A673 (cell line): ENCODE data around the gene HS3ST3A1. TPM values are rescaled to one million over a fixed set of nuclear protein-coding genes. Genes with fewer than 3 reads are reported as not detected.

Experiments
- BruUV-seq: library from RNA; stranded (reverse); fragments of 400-500 nt; replicated peaks from 2 replicates; lab custom pipeline; 2021; lab: Mats Ljungman, UMichigan
- CTCF ChIA-PET: fragments of 300-600 bp; sonication (Branson Sonifier 250); formaldehyde crosslinking; loops from one replicate; lab custom pipeline; 2022; ENCODE audit warnings: antibody characterized with exemption; lab: Charles Lee
- POLR2A ChIA-PET: fragments of 300-600 bp; sonication (Branson Sonifier 250); formaldehyde crosslinking; loops from one replicate; lab custom pipeline; 2022; ENCODE audit warnings: antibody characterized with exemption; ENCODE audit not compliant: low non-redundant PET; lab: Charles Lee
- DNase-seq: peaks from one replicate; pipeline ENCODE4 v3.0.0-alpha.2; 2015; ENCODE audit warnings: low spot score
- H3K27ac ChIP-seq: fragments of 200-600 bp; sonication (generic); 2 replicates; pipeline ENCODE4 v1.5.1; 2016; ENCODE audit warnings: mixed run types, low read depth, mild to moderate bottlenecking, mixed read lengths, antibody characterized with exemption, low read length; ENCODE audit not compliant: poor library complexity, severe bottlenecking
- H3K27me3 ChIP-seq: fragments of 200-600 bp; sonication (generic); replicated peaks from 2 replicates; pipeline ENCODE4 v1.6.1; 2017; ENCODE audit warnings: mixed run types, low read depth, mild to moderate bottlenecking, mixed read lengths, antibody characterized with exemption, low read length; ENCODE audit not compliant: insufficient read depth, poor library complexity
- H3K36me3 ChIP-seq: fragments of 200-600 bp; sonication (generic); 2 replicates; pipeline ENCODE4 v1.6.1; 2016; ENCODE audit warnings: mixed run types, mild to moderate bottlenecking, mixed read lengths, antibody characterized with exemption, low read length; ENCODE audit not compliant: insufficient read depth, poor library complexity, severe bottlenecking
- H3K4me1 ChIP-seq: fragments of 200-600 bp; sonication (generic); 2 replicates; pipeline ENCODE4 v1.6.1; 2017; ENCODE audit warnings: mixed run types, mild to moderate bottlenecking, mixed read lengths, antibody characterized with exemption, low read length; ENCODE audit not compliant: insufficient read depth, poor library complexity, severe bottlenecking
- H3K4me3 ChIP-seq: fragments of 200-600 bp; sonication (generic); 2 replicates; pipeline ENCODE4 v1.5.1; 2016; ENCODE audit warnings: low read depth, mixed run types, mild to moderate bottlenecking, mixed read lengths, low read length; ENCODE audit not compliant: poor library complexity, severe bottlenecking
- H3K9me3 ChIP-seq: fragments of 200-600 bp; sonication (generic); 2 replicates; pipeline ENCODE4 v1.6.1; 2016; ENCODE audit warnings: mixed run types, low read depth, mild to moderate bottlenecking, mixed read lengths, antibody characterized with exemption, low read length; ENCODE audit not compliant: poor library complexity, severe bottlenecking
- CTCF ChIP-seq: fragments of 300-800, 200-600 bp; sonication (generic); conservative IDR thresholded peaks from 2 replicates; pipeline ENCODE4 v1.5.1; 2017; ENCODE audit warnings: low read depth, mild to moderate bottlenecking, antibody characterized with exemption, low read length, moderate library complexity, mixed read lengths
- EZH2 ChIP-seq: fragments of 200-600 bp; sonication (generic); IDR thresholded peaks from 2 replicates; pipeline ENCODE4 v1.6.1; 2017; ENCODE audit warnings: borderline replicate concordance, low read depth, mild to moderate bottlenecking, mixed read lengths, antibody characterized with exemption, low read length; ENCODE audit not compliant: poor library complexity, severe bottlenecking
- intact Hi-C: fragments of 100-400 bp; cut with micrococcal nuclease; formaldehyde crosslinking; loops from one replicate; pipeline ENCODE4 v1.10.0; 2022; ENCODE audit not compliant: unreplicated experiment
- total RNA-seq: library from RNA; stranded (reverse); gene quantifications from 2 replicates; pipeline ENCODE4 v1.2.3, GENCODE V29; 2021

HS3ST3A1 gene
- total RNA-seq, 1 experiment from 2014 or later: not detected

GRCh38 chr17:13638855-13639458 is 37.2 kb upstream of the HS3ST3A1 start:
- TF ChIP-seq CTCF: no peak
- no peak for TF ChIP-seq EZH2
- Histone ChIP-seq H3K27ac (no peak overlapping the region), H3K27me3 (no peaks in the 10 kb centered on the region), H3K36me3 (no peaks in the 10 kb centered on the region), H3K9me3 (no peaks in the 10 kb centered on the region), H3K4me3 (no peak overlapping the region), H3K4me1 (no peaks in the 10 kb centered on the region)
- no peak for DNase-seq
- no TSS peak for BruUV-seq
- CTCF ChIA-PET: no interaction called here
- intact Hi-C loops: no loop called here
- POLR2A ChIA-PET: no interaction called here

- intact Hi-C loops: no loop called here
- no peaks in the 10 kb centered on the region for H3K4me1 ChIP-seq
- H3K9me3 ChIP-seq: no peaks in the 10 kb centered on the region
- no peak overlapping the region for H3K27ac ChIP-seq
- TF ChIP-seq CTCF: no peak
- no peak for TF ChIP-seq EZH2
- CTCF ChIA-PET: no interaction called here
- BruUV-seq: no TSS peak
- POLR2A ChIA-PET: no interaction called here
- H3K27me3 ChIP-seq: no peaks in the 10 kb centered on the region
- DNase-seq: no peak
- no peaks in the 10 kb centered on the region for H3K36me3 ChIP-seq
- no peak overlapping the region for H3K4me3 ChIP-seq
Measured at GRCh38 chr17:13636951-13637350, 35.2 kb upstream of the HS3ST3A1 start.

GRCh38 chr17:13635951-13636350 is 34.2 kb upstream of the HS3ST3A1 start:
- ChIA-PET CTCF (no interaction called here), POLR2A (no interaction called here)
- TF ChIP-seq CTCF (no peak), EZH2 (no peak)
- Histone ChIP-seq H3K27ac (no peak overlapping the region), H3K9me3 (no peaks in the 10 kb centered on the region), H3K27me3 (no peaks in the 10 kb centered on the region), H3K36me3 (no peaks in the 10 kb centered on the region), H3K4me3 (no peak overlapping the region), H3K4me1 (no peaks in the 10 kb centered on the region)
- no peak for DNase-seq
- no TSS peak for BruUV-seq
- intact Hi-C loops: no loop called here
